ENCODE results near the gene HBM.
A peak's percentile ranks its signal among the peaks of the same experiment; 100 is the strongest.
"Not testable (repeated sequence)": the region's sequence is repeated elsewhere in the genome, so short reads cannot be mapped to it uniquely, and the experiment has no call there.

DNA sequence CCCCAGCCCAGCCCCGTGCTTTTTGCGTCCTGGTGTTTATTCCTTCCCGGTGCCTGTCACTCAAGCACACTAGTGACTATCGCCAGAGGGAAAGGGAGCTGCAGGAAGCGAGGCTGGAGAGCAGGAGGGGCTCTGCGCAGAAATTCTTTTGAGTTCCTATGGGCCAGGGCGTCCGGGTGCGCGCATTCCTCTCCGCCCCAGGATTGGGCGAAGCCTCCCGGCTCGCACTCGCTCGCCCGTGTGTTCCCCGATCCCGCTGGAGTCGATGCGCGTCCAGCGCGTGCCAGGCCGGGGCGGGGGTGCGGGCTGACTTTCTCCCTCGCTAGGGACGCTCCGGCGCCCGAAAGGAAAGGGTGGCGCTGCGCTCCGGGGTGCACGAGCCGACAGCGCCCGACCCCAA is 10.2 kb downstream of the HBM start:
- TF ChIP-seq EZH2 (IDR thresholded peaks at IDR 0.05; ENCODE audit: borderline replicate concordance): peak; percentile 40
- TF ChIP-seq, protein P1, sequence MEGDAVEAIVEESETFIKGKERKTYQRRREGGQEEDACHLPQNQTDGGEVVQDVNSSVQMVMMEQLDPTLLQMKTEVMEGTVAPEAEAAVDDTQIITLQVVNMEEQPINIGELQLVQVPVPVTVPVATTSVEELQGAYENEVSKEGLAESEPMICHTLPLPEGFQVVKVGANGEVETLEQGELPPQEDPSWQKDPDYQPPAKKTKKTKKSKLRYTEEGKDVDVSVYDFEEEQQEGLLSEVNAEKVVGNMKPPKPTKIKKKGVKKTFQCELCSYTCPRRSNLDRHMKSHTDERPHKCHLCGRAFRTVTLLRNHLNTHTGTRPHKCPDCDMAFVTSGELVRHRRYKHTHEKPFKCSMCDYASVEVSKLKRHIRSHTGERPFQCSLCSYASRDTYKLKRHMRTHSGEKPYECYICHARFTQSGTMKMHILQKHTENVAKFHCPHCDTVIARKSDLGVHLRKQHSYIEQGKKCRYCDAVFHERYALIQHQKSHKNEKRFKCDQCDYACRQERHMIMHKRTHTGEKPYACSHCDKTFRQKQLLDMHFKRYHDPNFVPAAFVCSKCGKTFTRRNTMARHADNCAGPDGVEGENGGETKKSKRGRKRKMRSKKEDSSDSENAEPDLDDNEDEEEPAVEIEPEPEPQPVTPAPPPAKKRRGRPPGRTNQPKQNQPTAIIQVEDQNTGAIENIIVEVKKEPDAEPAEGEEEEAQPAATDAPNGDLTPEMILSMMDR (IDR thresholded peaks at IDR 0.05; ENCODE audit: poor library complexity): not testable (repeated sequence)
- TF ChIP-seq EZH2phosphoT487 (IDR thresholded peaks at IDR 0.05; ENCODE audit: low read depth, severe bottlenecking, unreplicated experiment): not testable (repeated sequence)

All from hepatocyte (in vitro differentiated cells).